GM21360 (cell line): Measurements from ENCODE around the gene FIS1.
A peak's percentile ranks its signal among the peaks of the same experiment; 100 is the strongest.

ENCODE experiments used
- ATAC-seq: cut with Tn5 transposase; IDR thresholded peaks from one replicate; pipeline ENCODE4 v1.9.1; 2021; ENCODE audit warnings: mild to moderate bottlenecking, moderate library complexity; ENCODE audit not compliant: unreplicated experiment

The FIS1 gene

DNA sequence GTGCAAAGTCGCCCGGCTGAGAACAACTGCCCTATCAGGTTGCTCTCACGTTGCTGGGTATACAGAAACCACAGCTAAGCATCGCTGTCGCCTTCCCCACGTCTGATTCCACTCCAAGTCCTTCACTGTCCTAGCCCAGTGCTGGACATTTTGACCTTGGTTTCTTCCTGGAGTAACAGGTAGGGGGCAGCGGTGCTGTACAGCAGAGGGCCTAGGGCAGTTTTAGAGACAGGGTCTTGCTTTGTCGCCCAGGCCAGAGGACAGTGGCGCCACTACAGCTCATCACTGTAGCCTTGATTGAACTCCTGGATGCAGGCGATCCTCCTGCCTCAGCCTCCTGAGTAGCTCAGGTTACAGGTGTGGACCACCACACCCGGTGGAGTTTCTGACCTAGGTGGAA, 9.8 kb downstream of the FIS1 start:
- ATAC-seq: no peak

DNA sequence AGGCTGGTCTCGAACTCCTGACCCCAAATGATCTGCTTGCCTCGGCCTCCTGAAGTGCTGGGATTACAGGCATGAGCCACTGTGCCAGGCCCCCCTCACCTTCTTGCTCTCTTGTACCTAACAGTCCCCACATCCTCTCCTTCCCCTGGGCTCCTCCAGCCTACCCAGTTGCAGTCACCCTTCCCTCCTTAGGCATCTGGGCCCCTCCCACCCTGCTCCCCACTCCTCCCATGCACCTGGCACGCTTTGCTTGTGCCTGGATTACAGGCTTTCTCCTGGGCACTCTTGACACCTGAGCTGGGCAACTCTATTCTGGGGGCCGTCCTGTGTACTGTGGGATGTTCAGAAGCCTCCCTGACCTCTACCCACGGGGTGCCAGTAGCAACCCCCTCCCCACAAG, 10.2 kb downstream of the FIS1 start:
- ATAC-seq: no peak

- ATAC-seq: no peak
Measured at GRCh38 chr7:101233907-101234547, 10.9 kb downstream of the FIS1 start.

DNA sequence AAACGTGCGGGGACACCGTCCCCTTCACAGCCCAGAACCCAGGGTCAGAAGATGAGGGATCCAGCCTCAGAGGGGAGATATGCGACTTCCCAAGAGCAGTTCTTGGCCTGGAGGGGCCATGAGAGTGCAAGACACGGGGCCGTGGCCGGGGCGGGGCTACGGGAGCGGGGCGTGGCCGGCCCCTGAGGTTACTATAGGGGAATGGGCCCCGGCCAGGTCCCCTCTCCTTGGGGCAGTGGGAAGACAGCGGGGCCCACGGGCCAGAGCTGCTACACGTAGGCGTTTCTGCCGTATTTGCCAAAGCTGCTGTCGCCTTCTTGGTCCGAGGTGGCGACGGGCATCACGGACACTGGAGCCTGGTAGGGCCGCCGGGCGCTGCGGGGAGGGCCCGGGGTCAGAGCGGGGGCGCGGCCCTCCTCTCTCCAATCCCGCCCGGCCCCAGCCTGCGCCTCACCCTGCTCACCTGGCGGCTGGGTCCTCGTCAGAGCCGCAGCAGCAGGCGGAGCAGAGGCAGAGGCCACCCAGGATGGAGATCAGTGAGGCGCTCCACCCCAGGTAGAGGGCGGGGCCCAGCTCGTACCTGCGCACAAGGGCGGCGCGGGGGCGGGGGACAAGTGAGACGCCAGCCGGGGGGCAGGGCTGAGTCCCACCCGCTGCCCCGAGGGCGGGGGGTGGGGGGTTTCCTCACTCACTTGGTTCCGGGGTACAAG, 12.6 kb downstream of the FIS1 start:
- ATAC-seq: no peak

DNA sequence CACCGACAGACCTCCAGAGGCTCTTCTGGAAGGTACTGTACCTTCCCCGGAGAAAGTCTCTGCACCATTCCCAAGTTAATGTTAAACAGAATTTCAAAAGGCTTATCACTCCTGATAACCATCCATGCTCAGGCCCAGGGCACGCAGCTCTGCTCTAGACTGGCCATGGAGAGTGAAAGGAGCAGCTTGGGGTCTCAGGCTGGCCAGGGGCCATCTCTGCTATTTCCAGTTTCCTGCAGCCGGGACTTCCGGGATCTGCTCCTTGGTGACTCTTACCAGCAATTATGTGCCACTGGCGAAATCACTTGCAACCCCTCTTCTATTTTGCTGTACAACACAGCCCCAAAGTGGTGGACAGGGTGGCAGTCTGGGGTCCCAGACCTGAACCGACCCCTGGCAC, 13.2 kb downstream of the FIS1 start:
- no peak for ATAC-seq

DNA sequence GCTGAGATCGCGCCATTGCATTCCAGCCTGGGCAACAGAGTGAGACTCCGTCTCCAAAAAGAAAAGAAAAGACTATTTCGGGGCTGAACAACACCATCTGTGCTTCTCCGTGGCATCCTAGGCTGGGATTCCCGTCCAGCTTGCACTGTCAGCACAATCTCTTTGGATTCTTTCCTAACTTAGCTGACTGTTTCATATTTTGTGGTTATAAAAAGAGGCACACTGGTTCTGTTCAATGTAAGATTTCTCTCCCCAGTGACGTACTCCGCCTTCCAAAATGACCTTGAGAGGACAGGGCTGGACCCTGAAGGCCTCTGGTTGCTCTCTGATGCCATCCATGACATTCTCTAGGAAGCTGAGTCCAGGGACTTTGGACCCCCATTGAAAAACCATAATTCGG, 18.2 kb downstream of the FIS1 start:
- ATAC-seq: no peak

- ATAC-seq: no peak
Measured at GRCh38 chr7:101225650-101226049, 19.2 kb downstream of the FIS1 start.

GRCh38 chr7:101223528-101223927, 21.4 kb downstream of the FIS1 start:
- ATAC-seq: no peak

GRCh38 chr7:101222275-101222830, 22.5 kb downstream of the FIS1 start:
- ATAC-seq: no peak

DNA sequence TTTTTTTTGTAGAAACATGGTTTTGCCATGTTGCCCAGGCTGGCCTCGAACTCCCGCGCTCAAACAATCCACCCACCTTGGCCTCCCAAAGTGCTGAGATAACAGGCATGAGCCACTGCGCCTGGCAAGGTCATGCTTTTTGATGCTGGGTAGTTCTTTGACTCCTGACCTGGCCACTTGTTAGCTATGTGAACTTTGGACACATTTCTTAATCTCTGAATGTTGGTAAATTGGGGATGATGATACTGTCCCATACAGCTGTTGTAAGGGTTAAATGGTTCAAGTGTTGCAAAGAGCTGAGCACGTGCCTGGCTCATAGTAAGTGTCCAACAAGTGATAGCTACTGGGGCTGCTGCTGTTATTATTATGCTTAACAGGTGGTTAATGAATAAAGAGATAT, 24.6 kb downstream of the FIS1 start:
- ATAC-seq: no peak

GRCh38 chr7:101218236-101219125, 26.4 kb downstream of the FIS1 start:
- no peak for ATAC-seq

- ATAC-seq: peak; percentile 56
Measured at GRCh38 chr7:101217388-101218235, 27.3 kb downstream of the FIS1 start, which contains the start of the genes PLOD3 and ZNHIT1. TSS of gene PLOD3 (minus strand) at chr7:101217581. CDS start at chr7:101217274, 307 bp downstream. TSS of gene ZNHIT1 (plus strand) at chr7:101218165. CDS start at chr7:101218196, 31 bp downstream.

- peak; percentile 20 for ATAC-seq
Measured at GRCh38 chr7:101216860-101217387, 28.0 kb downstream of the FIS1 start.

- no peak for ATAC-seq
Measured at GRCh38 chr7:101216001-101216859, 28.7 kb downstream of the FIS1 start.

- no peak for ATAC-seq
Measured at GRCh38 chr7:101212014-101212413, 32.9 kb downstream of the FIS1 start.

GRCh38 chr7:101211501-101211900, 33.4 kb downstream of the FIS1 start:
- no peak for ATAC-seq

- ATAC-seq: no peak
Measured at GRCh38 chr7:101210143-101210542, 34.7 kb downstream of the FIS1 start.

DNA sequence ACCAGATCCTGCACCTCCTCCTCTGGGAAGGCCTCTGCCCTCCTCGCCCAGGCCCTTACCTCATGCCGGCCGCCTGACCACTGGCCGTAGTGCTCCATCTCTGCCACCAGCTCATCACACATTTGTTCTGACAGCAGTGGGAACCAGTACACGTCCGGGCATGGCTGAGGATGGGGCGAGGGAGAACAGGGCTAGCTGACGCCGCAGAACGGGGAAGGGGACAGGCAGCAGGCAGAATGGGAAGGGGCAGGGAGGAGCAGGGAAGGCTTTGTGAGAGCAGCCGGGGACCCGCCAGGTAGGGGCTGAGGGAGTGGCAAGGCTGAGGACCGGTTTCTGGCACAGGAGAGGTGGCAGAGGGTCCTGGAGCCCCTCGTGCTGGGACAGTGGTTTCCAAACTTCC, 36.1 kb downstream of the FIS1 start:
- ATAC-seq: no peak

GRCh38 chr7:101207459-101207858, 37.4 kb downstream of the FIS1 start:
- ATAC-seq: no peak
